PC-9 (cell line): ENCODE data around the gene DIS3L.

Experiments
- CTCF ChIP-seq: fragments of 200-600 bp; sonication (generic); conservative IDR thresholded peaks from 2 replicates; pipeline ENCODE4 v1.6.1; 2017; ENCODE audit warnings: mixed run types, antibody characterized with exemption, mild to moderate bottlenecking, moderate library complexity
- EZH2 ChIP-seq: fragments of 200-600 bp; sonication (generic); IDR thresholded peaks from 2 replicates; pipeline ENCODE4 v1.8.0; 2017; ENCODE audit warnings: antibody characterized with exemption, low read depth

GRCh38 chr15:66308531-66308930 is 15.2 kb downstream of the DIS3L start:
- TF ChIP-seq EZH2 (no peak), CTCF (no peak)
